SU-DHL-6 (cell line): ENCODE results near the gene POLR3B.

ENCODE experiments used
- CTCF ChIP-seq: fragments of 200-600 bp; sonication (generic); IDR thresholded peaks from one replicate; pipeline ENCODE4 v1.5.1; 2017; ENCODE audit warnings: antibody characterized with exemption, mild to moderate bottlenecking, low read length, moderate library complexity; ENCODE audit not compliant: insufficient read depth, poor library complexity, severe bottlenecking
- EZH2phosphoT487 ChIP-seq: fragments of 200-600 bp; sonication (generic), shearing (Covaris generic); conservative IDR thresholded peaks from 2 replicates; pipeline ENCODE4 v1.6.1; 2018; ENCODE audit warnings: mild to moderate bottlenecking, antibody characterized with exemption, low read length, moderate library complexity, mixed read lengths

DNA sequence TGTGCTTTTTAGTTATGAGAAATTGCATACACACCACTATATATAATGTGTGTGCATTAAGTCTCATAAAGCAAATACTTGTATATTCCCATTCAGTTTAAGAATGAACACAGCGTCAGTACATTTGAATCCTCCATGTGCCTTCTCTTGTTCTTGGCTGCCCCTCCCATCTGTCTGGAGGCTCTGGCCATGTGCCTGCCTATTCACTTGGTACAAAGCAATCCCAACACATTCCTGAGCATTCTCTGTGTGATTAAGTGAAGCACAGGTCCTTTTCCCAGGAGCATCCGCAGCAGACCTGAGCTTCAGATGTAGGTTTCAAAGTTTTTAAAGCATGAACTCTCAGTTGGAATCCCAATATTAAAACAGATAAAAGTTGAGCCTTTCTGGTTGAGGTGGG lies 58.7 kb downstream of the POLR3B start:
- no peak for TF ChIP-seq CTCF
- no peak for TF ChIP-seq EZH2phosphoT487
